Neural cell (in vitro differentiated cells): ENCODE results near the gene INTS13.

ENCODE experiments used
- EZH2 ChIP-seq: fragments of 200-600, 300-800 bp; shearing (Covaris generic), sonication (generic); IDR thresholded peaks from 2 replicates; pipeline ENCODE4 v1.6.1; 2014; ENCODE audit warnings: antibody characterized with exemption, low read length, borderline replicate concordance, mild to moderate bottlenecking; ENCODE audit not compliant: insufficient read depth, poor library complexity, severe bottlenecking
- TF ChIP-seq, protein P1 (sequence below): fragments of 450-650 bp; IDR thresholded peaks from 2 replicates; pipeline ENCODE4 v1.5.1; 2014; ENCODE audit warnings: antibody characterized with exemption, mild to moderate bottlenecking, moderate library complexity; ENCODE audit not compliant: poor library complexity, severe bottlenecking

DNA sequence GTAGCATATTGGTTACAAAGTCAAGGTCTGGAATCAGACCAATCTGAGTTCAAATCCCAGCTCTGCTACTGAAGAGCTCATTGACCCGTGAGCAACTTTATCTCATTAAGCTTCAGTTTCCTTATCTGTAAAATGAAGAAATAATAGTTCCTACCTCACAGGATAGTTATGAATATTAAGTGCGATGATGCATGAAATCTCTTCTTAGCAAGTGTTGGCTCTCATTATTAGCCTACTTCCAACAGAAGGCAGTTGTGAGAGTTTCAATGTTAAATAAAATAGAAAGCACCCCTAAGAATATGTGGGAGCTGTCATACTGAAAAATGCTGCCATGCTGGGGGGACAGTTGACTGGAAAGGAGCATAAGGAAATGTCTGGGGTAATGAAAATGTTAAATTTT lies 65.8 kb downstream of the INTS13 start:
- TF ChIP-seq, protein P1, sequence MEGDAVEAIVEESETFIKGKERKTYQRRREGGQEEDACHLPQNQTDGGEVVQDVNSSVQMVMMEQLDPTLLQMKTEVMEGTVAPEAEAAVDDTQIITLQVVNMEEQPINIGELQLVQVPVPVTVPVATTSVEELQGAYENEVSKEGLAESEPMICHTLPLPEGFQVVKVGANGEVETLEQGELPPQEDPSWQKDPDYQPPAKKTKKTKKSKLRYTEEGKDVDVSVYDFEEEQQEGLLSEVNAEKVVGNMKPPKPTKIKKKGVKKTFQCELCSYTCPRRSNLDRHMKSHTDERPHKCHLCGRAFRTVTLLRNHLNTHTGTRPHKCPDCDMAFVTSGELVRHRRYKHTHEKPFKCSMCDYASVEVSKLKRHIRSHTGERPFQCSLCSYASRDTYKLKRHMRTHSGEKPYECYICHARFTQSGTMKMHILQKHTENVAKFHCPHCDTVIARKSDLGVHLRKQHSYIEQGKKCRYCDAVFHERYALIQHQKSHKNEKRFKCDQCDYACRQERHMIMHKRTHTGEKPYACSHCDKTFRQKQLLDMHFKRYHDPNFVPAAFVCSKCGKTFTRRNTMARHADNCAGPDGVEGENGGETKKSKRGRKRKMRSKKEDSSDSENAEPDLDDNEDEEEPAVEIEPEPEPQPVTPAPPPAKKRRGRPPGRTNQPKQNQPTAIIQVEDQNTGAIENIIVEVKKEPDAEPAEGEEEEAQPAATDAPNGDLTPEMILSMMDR, result no peak
- TF ChIP-seq EZH2, result no peak
